MM.1S (cell line): ENCODE measurements around the gene TRIM29.

Experiments
- DNase-seq: peaks from one replicate; pipeline ENCODE4 v3.0.0-alpha.2; 2015
- H2AFZ ChIP-seq: fragments of 300-600 bp; sonication (generic); 2 replicates; pipeline ENCODE4 v1.6.0; 2016; ENCODE audit warnings: antibody characterized with exemption, low read length
- H3F3A ChIP-seq: fragments of 300-600 bp; sonication (generic); 2 replicates; pipeline ENCODE4 v1.6.1; 2016; ENCODE audit warnings: mild to moderate bottlenecking, antibody characterized with exemption, low read length, moderate library complexity, mixed read lengths; ENCODE audit not compliant: insufficient read depth
- H3K27ac ChIP-seq: fragments of 300-600 bp; sonication (generic); 2 replicates; pipeline ENCODE4 v1.5.1; 2016; ENCODE audit warnings: mild to moderate bottlenecking, low read length
- H3K27me3 ChIP-seq: fragments of 300-600 bp; sonication (generic); replicated peaks from 2 replicates; pipeline ENCODE4 v1.6.0; 2016; ENCODE audit warnings: low read length; ENCODE audit not compliant: insufficient read depth
- H3K36me3 ChIP-seq: fragments of 300-600 bp; sonication (generic); replicated peaks from 2 replicates; pipeline ENCODE4 v1.6.1; 2016; ENCODE audit warnings: mild to moderate bottlenecking, low read length, mixed read lengths; ENCODE audit not compliant: insufficient read depth
- H3K4me1 ChIP-seq: fragments of 300-600 bp; sonication (generic); 2 replicates; pipeline ENCODE4 v1.6.1; 2016; ENCODE audit warnings: low read length, mixed read lengths
- H3K4me2 ChIP-seq: fragments of 300-600 bp; sonication (generic); 2 replicates; pipeline ENCODE4 v1.6.0; 2016; ENCODE audit warnings: low read depth, low read length
- H3K4me3 ChIP-seq: fragments of 300-600 bp; sonication (generic); 2 replicates; pipeline ENCODE4 v1.5.1; 2016; ENCODE audit warnings: low read length, mixed read lengths
- H3K79me2 ChIP-seq: fragments of 300-600 bp; sonication (generic); 2 replicates; pipeline ENCODE4 v1.6.1; 2016; ENCODE audit warnings: mixed run types, low read length, mixed read lengths
- H3K9ac ChIP-seq: fragments of 300-600 bp; sonication (generic); 2 replicates; pipeline ENCODE4 v1.6.1; 2016; ENCODE audit warnings: low read length, mixed read lengths
- H3K9me2 ChIP-seq: fragments of 300-600 bp; sonication (generic); replicated peaks from 2 replicates; pipeline ENCODE4 v1.6.1; 2016; ENCODE audit warnings: mild to moderate bottlenecking, low read length, mixed read lengths; ENCODE audit not compliant: insufficient read depth
- H3K9me3 ChIP-seq: fragments of 300-600 bp; sonication (generic); replicated peaks from 2 replicates; pipeline ENCODE4 v1.6.1; 2016; ENCODE audit warnings: mild to moderate bottlenecking, low read length, mixed read lengths; ENCODE audit not compliant: insufficient read depth
- H4K20me1 ChIP-seq: fragments of 300-600 bp; sonication (generic); 2 replicates; pipeline ENCODE4 v1.6.1; 2016; ENCODE audit warnings: mild to moderate bottlenecking, low read length, moderate library complexity, mixed read lengths; ENCODE audit not compliant: insufficient read depth
- CTCF ChIP-seq: fragments of 300-600 bp; sonication (generic); IDR thresholded peaks from 2 replicates; pipeline ENCODE4 v1.5.1; 2016; ENCODE audit warnings: antibody characterized with exemption, low read length, mixed read lengths
- EZH2 ChIP-seq: fragments of 300-600 bp; sonication (generic); optimal IDR thresholded peaks from 2 replicates; pipeline ENCODE3; 2017; ENCODE audit warnings: low read depth, mild to moderate bottlenecking, antibody characterized with exemption, low read length, mixed read lengths
- EZH2phosphoT487 ChIP-seq: fragments of 300-600 bp; sonication (generic); IDR thresholded peaks from 2 replicates; pipeline ENCODE4 v1.6.1; 2018; ENCODE audit warnings: antibody characterized with exemption, low read length

The TRIM29 gene

GRCh38 chr11:120185706-120186455, 48.0 kb upstream of the TRIM29 start:
- H3K9ac ChIP-seq: no peak overlapping the region
- DNase-seq: no peak
- H2AFZ ChIP-seq: no peak overlapping the region
- H3K36me3 ChIP-seq: no peaks in the 10 kb centered on the region
- TF ChIP-seq CTCF: no peak
- no peak for TF ChIP-seq EZH2
- no peak for TF ChIP-seq EZH2phosphoT487
- no peak overlapping the region for H3K4me3 ChIP-seq
- no peaks in the 10 kb centered on the region for H4K20me1 ChIP-seq
- H3K27me3 ChIP-seq: peaks cover 4% of the 10 kb centered on the region; the same call in 1 of the 2 replicates
- H3K9me3 ChIP-seq: no peaks in the 10 kb centered on the region
- no peak overlapping the region for H3K27ac ChIP-seq
- H3K4me1 ChIP-seq: no peaks in the 10 kb centered on the region
- no peaks in the 10 kb centered on the region for H3K9me2 ChIP-seq
- H3K79me2 ChIP-seq: no peaks in the 10 kb centered on the region
- no peaks in the 10 kb centered on the region for H3F3A ChIP-seq
- no peak overlapping the region for H3K4me2 ChIP-seq

- no peak overlapping the region for H3K4me2 ChIP-seq
- TF ChIP-seq EZH2phosphoT487 (no peak), CTCF (no peak), EZH2 (no peak)
- no peaks in the 10 kb centered on the region for H3K9me3 ChIP-seq
- no peaks in the 10 kb centered on the region for H3K9me2 ChIP-seq
- no peaks in the 10 kb centered on the region for H3K4me1 ChIP-seq
- no peaks in the 10 kb centered on the region for H3F3A ChIP-seq
- H4K20me1 ChIP-seq: no peaks in the 10 kb centered on the region
- peaks cover 4% of the 10 kb centered on the region; the same call in 1 of the 2 replicates for H3K27me3 ChIP-seq
- no peaks in the 10 kb centered on the region for H3K79me2 ChIP-seq
- no peak overlapping the region for H3K9ac ChIP-seq
- no peak overlapping the region for H3K4me3 ChIP-seq
- H3K27ac ChIP-seq: no peak overlapping the region
- H2AFZ ChIP-seq: no peak overlapping the region
- DNase-seq: no peak
- no peaks in the 10 kb centered on the region for H3K36me3 ChIP-seq
These were observed 47.2 kb upstream of the TRIM29 start for GRCh38 chr11:120184946-120185705.

- H3K36me3 ChIP-seq: no peaks in the 10 kb centered on the region
- H3K9me3 ChIP-seq: no peaks in the 10 kb centered on the region
- no peak for TF ChIP-seq EZH2phosphoT487
- no peak for TF ChIP-seq EZH2
- no peak for TF ChIP-seq CTCF
- H3K4me3 ChIP-seq: no peak overlapping the region
- peaks cover 4% of the 10 kb centered on the region; the same call in 1 of the 2 replicates for H3K27me3 ChIP-seq
- no peak for DNase-seq
- no peak overlapping the region for H3K4me2 ChIP-seq
- H3K4me1 ChIP-seq: no peaks in the 10 kb centered on the region
- no peak overlapping the region for H2AFZ ChIP-seq
- H3K9ac ChIP-seq: no peak overlapping the region
- no peaks in the 10 kb centered on the region for H3K79me2 ChIP-seq
- no peaks in the 10 kb centered on the region for H3F3A ChIP-seq
- no peaks in the 10 kb centered on the region for H4K20me1 ChIP-seq
- H3K9me2 ChIP-seq: no peaks in the 10 kb centered on the region
- no peak overlapping the region for H3K27ac ChIP-seq
These were observed 46.5 kb upstream of the TRIM29 start for GRCh38 chr11:120184371-120184945.
